GM21526 (cell line): ENCODE results near the gene ALPL.

Source experiments
- ATAC-seq: cut with Tn5 transposase; IDR thresholded peaks from one replicate; pipeline ENCODE4 v1.9.1; 2021; ENCODE audit warnings: moderate library complexity; ENCODE audit not compliant: unreplicated experiment, low FRiP score

The ALPL gene

DNA sequence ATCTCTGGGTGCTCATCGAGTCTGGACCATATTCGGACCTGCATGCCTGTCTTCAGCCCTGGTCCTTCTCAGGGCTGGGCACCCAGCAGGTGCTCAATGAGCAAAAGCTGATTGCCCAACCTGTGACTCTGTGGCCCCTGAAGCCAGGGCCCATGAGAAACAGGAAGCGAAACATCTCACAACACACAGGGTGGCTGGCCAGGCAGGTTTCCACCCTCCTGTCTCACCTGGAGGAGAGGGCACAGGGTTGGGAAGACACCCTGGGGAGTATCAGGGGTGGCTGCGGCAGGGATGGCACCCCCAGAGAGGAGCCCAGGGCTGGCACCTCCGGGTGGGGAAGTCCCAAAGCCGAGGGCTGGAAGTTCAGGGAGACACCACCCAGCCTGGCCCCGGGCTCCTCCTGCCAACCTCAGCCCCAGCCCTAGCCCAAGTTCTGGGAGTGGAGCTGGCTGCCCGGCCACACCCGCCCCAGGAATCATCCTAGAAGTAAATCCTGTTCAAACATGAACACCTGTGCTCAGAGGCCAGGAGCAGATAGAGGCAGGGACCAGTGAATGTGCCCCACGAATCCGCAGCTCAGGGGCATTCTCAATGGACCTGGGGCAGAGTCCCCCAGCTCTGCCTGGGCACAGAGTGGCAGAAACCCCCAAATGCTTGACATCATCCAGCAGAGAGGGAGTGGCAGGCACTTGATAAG, 105.3 kb downstream of the ALPL start:
- no peak for ATAC-seq

DNA sequence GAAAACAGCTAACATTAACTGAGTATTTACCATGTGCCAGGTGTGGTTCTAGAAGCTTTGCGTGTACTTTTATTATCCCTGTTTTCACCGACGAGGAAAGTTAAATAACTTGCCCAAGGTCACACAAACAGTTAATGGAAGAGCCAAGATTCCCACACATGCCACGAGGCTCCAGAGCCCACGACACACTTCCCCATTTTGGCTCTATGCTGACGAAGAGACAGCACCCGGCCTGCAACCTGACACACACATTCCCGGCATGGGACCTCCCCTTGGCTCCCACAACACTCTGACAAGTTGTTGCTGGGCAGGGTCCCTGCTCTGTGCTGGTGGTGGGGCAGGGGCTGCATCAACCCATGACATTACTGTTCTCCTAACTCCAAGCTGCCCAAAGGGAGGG, 107.1 kb downstream of the ALPL start:
- no peak for ATAC-seq

DNA sequence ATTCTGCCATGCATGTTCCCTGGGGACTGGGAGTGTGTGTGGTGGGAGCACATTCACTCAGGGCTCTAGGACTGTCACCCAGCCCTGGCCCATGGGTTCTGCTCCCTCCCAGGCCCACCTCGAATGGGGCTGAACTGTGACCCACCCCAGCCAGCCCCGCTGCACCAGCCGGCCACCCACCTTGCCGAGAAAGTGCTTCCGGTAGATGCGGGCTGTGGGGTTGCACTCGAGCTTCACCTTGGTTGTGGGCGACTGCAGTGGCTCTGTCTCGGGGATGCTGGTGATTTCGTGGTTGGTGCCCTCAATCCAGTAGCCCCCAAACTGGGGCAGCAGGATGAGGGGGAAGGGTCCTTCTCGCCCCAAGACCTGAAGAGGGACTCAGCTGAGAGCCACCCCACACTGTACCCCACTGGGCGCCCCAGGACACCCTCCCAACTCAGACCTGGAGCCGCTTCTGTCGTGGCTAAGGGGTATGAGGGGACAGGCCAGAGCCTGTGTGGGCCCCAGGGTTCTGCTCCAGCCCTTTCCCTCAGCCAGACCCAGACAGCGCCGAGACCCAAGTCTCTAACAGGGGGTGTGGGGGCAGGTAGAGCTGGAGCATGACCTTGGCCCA, 108.0 kb downstream of the ALPL start:
- ATAC-seq: no peak

DNA sequence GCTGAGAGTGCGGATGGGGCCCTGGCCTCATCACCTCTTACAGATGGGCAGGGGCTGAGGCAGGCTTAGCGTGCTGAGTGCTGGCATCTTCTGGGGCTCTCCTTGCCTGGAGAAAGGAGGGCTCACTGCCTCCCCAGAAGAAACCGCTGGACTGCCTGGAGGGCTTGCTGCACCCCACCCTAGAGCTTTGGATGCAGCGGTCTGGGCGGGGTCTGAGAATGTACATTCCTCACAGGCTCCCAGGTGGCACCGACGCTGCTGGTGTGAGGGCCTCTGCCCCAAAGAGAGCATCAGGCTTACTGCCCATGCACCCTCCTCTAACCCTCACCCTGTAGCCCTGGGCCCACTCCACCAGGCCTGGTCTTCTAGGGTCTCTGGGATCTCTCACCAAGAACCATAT, 108.8 kb downstream of the ALPL start:
- ATAC-seq: no peak

DNA sequence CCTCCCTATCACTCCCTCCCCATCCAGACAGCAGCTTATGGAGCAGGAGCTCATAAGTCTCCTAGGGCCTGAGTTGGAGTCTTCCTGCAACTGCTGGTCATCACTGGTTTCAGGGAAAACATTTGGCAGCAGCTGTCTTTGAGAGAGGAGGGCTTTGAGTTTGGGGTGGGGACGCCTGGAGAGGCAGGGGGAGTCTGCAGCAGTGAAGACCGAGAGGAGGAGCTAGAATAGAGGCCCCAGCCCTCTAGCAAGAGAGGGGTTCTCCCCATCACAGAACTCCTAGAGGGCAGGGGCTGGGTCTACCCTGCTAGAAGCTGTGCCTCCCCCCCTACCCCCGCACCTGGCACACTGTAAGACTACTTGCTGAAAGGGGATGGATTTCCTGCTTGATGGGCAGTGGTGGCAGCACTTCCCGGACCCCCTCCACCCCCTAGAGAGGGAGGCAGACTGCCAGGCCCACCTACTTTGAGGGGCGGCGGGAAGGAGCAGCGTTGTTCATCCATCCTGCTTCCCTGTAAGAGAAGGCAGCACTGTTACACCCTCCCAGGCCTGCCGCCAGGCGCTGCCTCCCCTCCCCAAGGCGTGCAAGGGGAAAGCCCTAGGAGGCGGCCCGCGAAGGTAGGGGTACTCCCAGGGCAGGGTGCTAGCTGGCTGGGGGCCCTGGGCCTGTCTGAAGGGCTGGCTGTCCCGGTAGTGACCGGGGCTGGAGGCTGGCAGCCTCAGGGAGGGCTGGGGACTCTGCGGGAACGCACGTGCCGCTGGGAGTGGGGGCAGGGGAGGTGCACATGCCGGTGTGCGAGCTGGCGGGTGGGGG, 109.5 kb downstream of the ALPL start:
- no peak for ATAC-seq

DNA sequence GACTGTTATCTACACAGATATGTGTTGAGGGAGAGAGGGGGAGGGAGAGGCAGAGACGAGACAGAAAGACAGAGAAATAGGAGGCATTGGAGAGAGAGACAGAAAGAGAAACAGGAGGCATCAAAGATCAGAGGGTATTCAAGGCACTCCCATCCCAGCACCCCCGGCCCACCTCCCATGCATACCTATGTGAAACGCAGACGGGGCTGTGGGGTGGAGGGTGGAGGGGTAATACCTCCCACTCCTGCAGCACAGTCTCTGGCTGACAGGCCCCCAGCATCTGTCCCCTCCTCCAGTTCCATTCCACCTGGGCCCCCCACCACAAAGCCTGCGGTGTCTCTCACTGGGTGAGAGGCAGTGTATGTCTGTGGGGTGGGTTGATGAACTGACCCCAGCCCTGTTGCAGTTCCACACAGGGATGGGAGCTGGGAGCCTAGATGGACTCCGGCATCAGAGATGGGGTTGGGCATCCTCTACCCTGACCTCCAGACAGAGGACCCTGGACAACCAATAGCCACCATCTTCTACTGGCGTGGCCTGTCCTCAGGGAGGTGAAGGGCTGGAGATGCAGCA, 110.2 kb downstream of the ALPL start:
- no peak for ATAC-seq

DNA sequence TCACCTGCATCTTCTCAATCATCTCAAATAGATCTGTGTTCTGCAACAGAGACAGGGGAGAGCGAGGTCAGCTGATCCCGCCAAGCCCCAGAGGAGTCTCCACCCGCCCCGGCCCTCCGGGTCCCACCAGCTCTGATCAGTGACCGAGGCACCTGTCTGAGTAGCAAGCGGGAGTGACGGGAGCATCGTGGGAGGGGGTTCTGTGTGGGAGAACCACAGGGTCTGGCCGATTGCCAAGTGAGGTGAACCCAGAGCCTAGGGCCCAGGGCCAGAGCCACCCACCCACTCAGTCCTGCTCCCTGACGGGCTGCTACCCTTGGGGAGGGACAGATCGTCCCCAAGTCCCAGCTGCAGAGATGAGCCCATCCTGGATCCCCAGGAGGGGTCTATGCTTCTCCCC, 110.8 kb downstream of the ALPL start:
- no peak for ATAC-seq

DNA sequence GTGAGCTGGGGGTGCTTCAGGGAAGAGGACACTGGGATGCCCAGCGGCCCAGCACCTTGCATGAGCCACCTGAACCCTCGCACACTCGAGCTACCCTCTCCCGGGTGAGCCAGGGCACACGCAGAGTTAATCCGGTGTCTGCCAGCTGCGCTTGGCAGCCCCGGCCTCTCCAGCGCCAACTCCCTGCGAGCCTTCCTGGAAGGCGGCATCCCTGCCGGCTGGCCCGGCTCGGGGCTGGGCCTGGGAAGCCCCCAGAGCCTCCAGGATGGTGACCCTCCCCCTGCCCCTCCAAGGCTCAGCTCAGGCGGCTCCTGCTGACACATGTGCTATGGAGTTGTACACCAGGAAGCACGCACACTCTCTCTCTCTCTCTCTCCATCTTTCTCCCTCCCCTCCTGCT, 111.3 kb downstream of the ALPL start:
- no peak for ATAC-seq

DNA sequence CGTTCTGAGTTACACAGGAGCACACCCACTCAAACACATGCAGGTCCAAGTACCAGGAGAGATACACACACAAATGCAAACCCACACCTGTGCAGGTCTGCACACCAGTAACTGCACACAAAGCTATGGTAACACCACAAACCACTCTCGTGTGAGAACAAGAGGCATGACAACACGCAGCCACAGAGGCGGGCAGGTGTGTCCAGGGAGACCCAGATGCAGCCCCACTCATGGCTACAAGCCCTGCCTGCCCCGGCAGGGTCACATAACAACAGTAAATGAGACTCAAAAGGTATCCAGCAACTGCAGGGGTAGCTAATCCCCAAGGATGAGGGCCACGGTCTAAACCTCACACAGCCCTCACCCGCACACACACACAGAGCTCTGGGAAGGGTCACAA, 111.8 kb downstream of the ALPL start:
- no peak for ATAC-seq

DNA sequence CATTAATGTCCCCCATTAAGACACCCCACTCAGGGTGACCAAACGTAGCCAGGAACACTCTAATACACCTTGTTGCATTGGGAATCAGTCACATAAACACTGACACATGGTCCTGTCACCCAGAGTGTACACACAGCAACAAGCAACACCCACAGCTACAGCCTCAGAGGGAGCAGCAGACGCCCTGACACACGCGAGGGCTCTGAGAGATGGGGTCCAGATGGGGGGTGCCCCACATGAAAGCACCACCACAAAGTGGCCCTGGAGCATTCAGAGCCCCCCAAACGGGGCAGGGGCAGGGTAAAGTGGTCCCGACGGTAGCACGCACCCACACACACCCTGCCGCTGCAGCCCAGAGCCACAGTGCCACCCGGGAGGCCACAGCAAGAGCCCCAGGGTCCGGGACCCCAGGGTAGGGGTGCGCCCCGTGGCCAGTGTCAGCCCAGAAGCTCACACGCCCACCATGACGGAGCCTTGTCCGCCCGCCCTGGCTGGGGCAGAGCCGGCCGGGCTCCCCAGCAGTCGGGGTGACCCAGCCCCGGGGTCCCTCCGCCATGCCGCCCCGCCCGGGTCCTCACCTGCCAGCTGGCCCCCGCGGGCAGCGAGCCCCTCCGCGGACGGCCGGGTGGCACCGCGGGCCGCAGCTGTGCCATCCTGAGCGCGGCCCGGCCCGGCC, 112.7 kb downstream of the ALPL start:
- ATAC-seq: no peak

DNA sequence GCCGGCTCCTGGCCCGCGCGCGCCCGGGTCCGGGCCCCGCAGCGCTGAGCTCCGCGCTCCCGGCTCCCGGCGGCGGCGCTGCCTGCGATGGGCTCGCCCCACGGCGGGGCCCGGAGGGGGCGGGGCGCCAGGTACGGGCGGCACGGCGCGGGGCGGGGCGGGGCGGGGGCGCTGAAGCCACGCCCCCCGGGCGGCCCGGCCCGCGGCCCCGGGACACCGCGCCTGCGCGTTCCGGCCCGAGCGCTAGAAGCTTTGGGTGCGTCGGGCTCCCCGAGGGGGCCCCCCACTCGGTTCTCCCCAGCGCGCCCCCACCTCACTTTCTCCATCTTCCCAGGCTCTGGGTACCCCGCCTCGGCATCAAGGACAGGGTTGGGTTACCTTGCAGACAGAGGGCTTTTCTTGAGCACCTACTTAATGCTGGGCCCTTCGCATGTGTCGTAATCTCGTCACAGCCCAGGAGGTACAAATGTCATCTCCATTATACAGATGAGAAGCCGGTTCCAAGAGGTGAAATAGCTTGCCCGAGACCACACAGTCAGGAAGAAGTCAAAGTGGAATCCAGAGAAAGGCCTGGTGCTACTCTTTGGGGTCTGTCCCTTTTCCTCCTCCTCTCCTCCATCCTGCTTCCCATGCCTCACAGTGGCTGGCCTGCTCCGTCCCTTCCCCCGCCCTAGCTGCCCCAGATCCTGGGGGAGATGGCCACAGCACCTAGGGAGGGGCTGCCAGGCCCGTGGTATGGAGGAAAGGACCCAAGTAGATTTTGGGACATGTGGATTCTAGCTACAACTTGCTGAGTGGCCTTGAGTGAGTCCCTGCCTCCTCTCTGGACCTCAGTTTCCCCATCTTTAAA, 113.5 kb downstream of the ALPL start:
- ATAC-seq: no peak

DNA sequence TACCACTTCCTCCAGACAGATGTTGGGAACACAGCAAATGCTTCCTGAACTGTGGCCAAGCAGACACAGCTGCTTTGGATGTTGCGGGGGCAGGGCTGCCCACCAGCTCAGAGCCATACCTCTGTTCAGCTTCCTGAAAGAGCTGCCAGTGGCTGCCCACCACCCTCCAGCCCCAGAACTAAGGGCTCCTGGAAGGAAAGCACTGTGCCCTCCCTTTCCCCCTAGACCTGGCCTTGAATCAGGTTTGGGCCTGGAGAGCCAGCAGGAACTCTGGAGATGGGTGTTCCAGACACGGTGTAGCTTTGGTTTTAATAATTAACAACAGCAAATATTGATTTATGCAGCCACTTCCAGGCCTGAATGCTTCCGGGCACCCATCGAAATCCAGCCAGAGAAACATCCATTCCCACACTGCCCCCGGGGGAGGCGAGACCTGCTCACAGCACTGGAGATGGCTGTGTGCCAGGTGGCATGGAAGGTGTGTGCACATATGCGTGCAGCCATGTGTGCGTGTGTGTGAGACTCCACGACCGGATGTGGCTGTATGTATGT, 114.3 kb downstream of the ALPL start:
- ATAC-seq: no peak

DNA sequence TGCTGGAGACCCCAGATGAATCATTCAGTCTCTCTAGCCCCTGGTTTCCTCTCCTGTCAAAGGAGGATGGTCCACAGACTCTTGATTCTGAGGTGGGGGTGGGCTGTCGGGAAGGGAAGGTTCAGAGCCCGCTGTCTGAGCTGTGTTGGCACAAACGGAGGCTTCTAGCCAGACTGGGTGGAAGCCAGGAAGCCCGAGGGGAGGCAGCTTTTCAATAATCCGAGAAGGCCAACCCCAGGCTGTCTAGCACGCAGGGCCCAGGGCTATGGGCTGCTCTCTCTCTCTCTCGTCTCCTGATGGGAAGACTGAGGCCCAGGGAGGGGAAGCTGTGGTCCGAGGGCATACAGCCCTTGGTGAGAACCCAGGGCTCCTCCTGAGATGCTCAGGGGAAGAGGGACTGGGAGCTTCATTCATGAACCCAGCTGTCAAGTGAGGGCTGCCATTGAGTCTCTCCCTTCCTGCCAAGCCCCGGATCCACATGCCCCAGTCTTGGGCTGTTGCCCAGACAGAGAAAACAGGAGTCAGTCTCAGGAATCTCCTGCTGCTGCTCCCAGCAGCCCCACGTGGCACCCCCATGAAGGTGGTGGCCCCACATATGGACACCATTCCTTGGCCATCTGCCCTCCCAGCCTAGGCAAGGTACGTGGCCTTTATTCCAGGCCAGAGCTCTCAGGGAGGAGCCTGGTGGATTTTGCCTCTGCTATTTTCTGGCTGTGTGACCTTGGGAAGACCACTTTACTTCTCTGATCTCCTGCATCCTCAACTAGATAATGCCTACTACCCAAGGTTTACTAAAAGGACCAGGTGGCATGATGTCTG, 115.6 kb downstream of the ALPL start:
- no peak for ATAC-seq

DNA sequence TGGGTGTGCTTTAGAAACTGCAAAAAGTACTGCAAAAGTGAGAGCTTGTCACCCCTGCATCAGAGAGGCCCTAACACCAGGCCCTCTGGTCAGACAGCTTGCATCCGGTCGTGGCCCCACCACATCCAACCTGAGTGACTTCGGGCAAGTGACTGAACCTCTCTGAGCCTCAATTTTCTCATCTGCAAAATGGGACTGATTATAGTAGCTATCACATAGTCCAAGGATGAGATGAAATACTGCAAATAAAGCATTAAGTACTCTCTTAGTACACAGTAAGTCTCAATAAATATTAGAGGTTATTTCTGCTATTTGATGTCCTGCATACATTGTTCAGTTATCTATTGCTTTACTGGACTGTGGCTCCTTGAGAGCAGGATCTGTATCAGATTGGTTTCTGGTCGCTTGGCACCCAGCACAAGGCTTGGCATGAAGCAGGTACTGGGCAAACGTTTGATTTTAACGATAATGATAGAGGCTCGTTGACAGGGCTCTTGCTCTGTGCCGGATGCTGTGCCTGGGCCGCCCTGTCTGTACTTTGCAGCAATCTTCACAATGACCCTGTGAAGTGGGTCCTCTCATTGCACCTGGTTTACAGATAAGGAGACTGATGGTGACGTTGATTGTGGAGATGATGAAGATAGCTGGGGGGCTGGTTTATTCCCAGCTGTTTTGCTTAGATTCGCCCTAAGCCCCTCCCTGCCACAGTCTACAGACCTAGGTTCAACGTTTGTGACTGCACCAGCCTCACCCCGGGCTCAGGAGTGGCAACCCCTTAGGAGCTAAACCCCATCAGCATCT, 116.4 kb downstream of the ALPL start:
- no peak for ATAC-seq

DNA sequence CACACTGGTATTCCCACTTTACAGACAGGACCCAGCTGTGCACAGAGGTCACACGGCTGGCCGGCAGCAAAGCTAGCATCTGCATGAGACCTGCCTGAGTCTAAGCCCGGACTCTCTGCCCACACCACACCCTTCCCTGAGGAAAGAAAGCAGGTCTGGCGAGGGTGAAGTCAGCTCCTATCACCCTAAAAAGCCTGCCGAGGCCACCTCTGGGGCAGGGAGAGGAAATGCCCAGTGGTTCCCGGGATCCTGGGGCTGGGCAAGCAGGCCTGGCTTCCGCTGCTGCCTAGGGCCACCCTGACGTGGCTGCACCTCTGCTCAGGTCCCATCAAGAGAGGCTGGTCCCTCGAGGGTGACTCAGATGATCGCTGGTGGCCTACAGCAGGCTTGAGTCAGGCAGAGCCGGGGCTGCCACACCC, 117.7 kb downstream of the ALPL start:
- ATAC-seq: no peak
